Natural killer cell treated with Interleukin-12 subunit alpha and Interleukin-12 subunit beta and Interleukin-15 and Interleukin-18, amount 100 ng/mL, for 72 hours (primary cell): ENCODE results near the gene CD55. TPM values are rescaled to one million over a fixed set of nuclear protein-coding genes. Genes with fewer than 3 reads are reported as not detected.

Experiments
- ATAC-seq, 2 donors: fragments of 150-1000 bp; cut with Tn5 transposase in 1 of 2; sonication (Bioruptor Pico), chemical (Tn5 transposase) in 1 of 2; 2 replicates each; pipeline ENCODE4 v1.10.0; 2021
- DNase-seq: peaks from one replicate; pipeline ENCODE4 v3.0.0; 2022; ENCODE audit warnings: low spot score
- H3K27ac Mint-ChIP-seq, 2 donors: 1 replicate in 1 of 2; 2 replicates in 1 of 2; pipeline ENCODE4 v1.8.0; 2022; ENCODE audit warnings: mixed read lengths in 2 of 2, mild to moderate bottlenecking in 1 of 2, moderate library complexity in 1 of 2
- H3K27me3 Mint-ChIP-seq, 2 donors: 1 replicate in 1 of 2; 2 replicates in 1 of 2; pipeline ENCODE4 v1.8.0; 2022; ENCODE audit warnings: mixed read lengths in 2 of 2
- H3K36me3 Mint-ChIP-seq: one replicate; pipeline ENCODE4 v1.8.0; 2022; ENCODE audit warnings: mixed read lengths
- H3K4me1 Mint-ChIP-seq, 2 donors: 1 replicate in 1 of 2; 2 replicates in 1 of 2; pipeline ENCODE4 v1.8.0; 2022; ENCODE audit warnings: low read depth in 2 of 2, mixed read lengths in 2 of 2, mild to moderate bottlenecking in 1 of 2
- H3K4me3 Mint-ChIP-seq: one replicate; pipeline ENCODE4 v1.8.0; 2022; ENCODE audit warnings: mixed read lengths
- H3K9me3 Mint-ChIP-seq: 2 replicates; pipeline ENCODE4 v1.8.0; 2022; ENCODE audit warnings: mixed read lengths
- total RNA-seq, 2 donors: library from RNA; stranded (reverse); gene quantifications; one replicate each; pipeline ENCODE4 v1.2.3, GENCODE V29; 2022

CD55 gene
- total RNA-seq, 2 donors from 2014 or later: 41.5 to 84.0 TPM

GRCh38 chr1:207291723-207292122, 29.8 kb upstream of the CD55 start:
- Mint-ChIP-seq H3K4me3 (no peak overlapping the region), H3K27me3 (peaks cover 0 to 17% of the 10 kb centered on the region in 2 donors), H3K9me3 (peaks cover 5% of the 10 kb centered on the region), H3K36me3 (no peaks in the 10 kb centered on the region), H3K4me1 (no peaks in the 10 kb centered on the region), H3K27ac (no peak overlapping the region)
- ATAC-seq: no peak
- DNase-seq: no peak

DNA sequence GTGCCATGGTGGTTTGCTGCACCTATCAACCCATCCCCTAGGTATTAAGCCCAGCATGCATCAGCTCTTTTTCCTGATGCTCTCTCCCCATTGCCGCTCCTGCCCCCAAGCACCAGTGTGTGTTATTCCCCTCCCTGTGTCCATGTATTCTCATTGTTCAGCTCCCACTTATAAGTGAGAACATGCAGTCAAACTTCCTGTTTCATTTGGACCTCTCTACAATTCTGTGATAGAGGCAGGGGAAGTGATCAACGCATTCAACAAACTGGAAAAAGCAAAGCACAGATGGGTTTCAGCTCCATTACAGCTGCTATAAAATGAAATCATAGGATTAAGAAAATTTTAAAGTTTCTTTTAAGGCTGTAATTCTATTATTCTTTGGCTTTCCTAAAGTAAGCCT, 23.3 kb upstream of the CD55 start:
- peaks cover 6% of the 10 kb centered on the region for H3K36me3 Mint-ChIP-seq
- no peak overlapping the region for H3K27ac Mint-ChIP-seq
- peaks cover 8 to 14% of the 10 kb centered on the region in 2 donors for H3K4me1 Mint-ChIP-seq
- H3K4me3 Mint-ChIP-seq: no peak overlapping the region
- H3K9me3 Mint-ChIP-seq: no peaks in the 10 kb centered on the region
- no peak for DNase-seq
- no peak for ATAC-seq
- H3K27me3 Mint-ChIP-seq: peaks cover 10 to 15% of the 10 kb centered on the region in 2 donors

DNA sequence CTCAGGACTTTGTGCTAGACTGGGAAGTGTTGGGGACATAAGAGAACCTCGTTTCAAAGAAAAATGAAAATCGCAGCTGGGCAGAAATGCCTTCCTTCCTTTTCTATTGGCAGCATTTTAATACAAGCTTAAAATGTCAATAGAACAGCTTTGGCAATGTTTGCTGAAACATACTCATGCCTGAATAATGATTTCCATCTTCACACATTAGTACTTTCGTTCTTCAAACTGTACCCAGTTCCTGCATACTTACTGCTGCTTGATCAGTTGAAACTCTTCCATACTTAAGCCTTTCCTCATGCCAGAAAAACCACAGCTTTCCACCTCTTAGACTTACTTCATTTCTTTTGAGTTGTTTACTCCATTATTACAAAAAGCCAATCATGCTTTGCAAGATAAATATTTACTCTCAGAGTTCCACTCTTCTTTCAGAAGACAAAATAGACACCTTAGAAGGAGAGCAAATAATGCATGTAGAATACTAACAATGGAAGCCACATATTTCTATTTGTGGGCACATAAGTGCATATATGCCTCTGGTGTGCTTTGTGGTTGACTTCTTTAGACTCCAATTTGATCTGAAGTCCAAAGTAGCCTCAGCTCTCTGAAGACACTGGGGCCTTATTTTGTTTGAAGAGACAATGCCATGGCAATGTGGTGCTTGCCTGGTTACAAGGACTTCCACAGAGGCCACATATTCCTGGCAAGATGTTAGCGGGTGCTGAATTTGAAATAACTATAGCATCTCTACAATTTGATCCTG, 22.7 kb upstream of the CD55 start:
- no peak for DNase-seq
- Mint-ChIP-seq H3K36me3 (peaks cover 9% of the 10 kb centered on the region), H3K4me1 (peaks cover 8 to 17% of the 10 kb centered on the region in 2 donors), H3K4me3 (no peak overlapping the region), H3K27me3 (peaks cover 12 to 15% of the 10 kb centered on the region in 2 donors), H3K27ac (no peak overlapping the region), H3K9me3 (no peaks in the 10 kb centered on the region)
- ATAC-seq: no peak

- Mint-ChIP-seq H3K27ac (no peak overlapping the region), H3K9me3 (no peaks in the 10 kb centered on the region), H3K4me3 (no peak overlapping the region), H3K4me1 (peaks cover 8 to 17% of the 10 kb centered on the region in 2 donors), H3K36me3 (peaks cover 9% of the 10 kb centered on the region), H3K27me3 (peaks cover 11 to 12% of the 10 kb centered on the region in 2 donors)
- no peak for ATAC-seq
- no peak for DNase-seq
Measured at GRCh38 chr1:207300970-207301369, 20.5 kb upstream of the CD55 start.

GRCh38 chr1:207302618-207303393, 18.7 kb upstream of the CD55 start:
- H3K27me3 Mint-ChIP-seq: peaks cover 13 to 19% of the 10 kb centered on the region in 2 donors
- H3K9me3 Mint-ChIP-seq: no peaks in the 10 kb centered on the region
- H3K4me1 Mint-ChIP-seq: peaks cover 8 to 17% of the 10 kb centered on the region in 2 donors
- peaks cover 9% of the 10 kb centered on the region for H3K36me3 Mint-ChIP-seq
- no peak for DNase-seq
- H3K4me3 Mint-ChIP-seq: no peak overlapping the region
- no peak for ATAC-seq
- H3K27ac Mint-ChIP-seq: no peak overlapping the region

DNA sequence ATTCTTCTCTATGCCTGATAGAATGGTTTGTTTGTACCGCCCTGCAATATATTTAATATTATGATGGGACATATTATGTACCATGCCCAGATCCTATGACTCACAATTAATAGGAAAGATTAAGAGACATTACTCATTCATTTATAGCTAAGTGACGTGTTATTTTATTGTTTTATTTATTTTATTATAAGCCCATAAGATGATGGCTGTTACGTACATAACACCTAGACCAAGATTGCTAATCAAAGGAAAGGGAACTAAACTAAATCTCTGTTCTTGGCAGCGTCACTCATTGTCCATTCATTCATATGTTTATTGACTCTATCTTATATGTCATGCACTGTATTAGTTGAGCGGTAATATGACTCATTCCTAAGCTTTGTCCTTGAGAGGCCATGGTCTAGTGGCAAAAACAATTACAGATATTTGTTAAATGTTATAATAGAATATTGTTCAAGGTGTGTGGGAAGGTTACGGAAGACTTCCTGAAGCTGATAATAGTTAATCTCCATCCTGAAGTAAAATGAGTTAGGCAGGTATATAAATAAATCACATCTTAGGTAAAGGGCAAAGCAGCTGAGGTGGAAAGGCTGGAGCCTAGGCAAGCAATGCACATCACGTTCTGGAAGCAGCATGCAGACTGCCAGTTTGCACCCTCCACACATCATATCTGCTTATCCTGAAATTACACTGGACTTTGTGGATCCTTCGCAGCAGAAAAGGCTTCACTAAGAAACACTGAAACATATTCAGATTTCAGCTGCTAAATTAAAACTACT, 16.6 kb upstream of the CD55 start:
- DNase-seq (no peak), ATAC-seq (no peak)
- Mint-ChIP-seq H3K4me1 (peaks cover 8 to 18% of the 10 kb centered on the region in 2 donors), H3K9me3 (no peaks in the 10 kb centered on the region), H3K4me3 (no peak overlapping the region), H3K36me3 (peaks cover 9% of the 10 kb centered on the region), H3K27ac (no peak overlapping the region), H3K27me3 (peaks cover 15 to 19% of the 10 kb centered on the region in 2 donors)

GRCh38 chr1:207305489-207305873, 16.0 kb upstream of the CD55 start:
- Mint-ChIP-seq H3K27ac (no peak overlapping the region), H3K4me3 (no peak overlapping the region), H3K4me1 (peaks cover 8 to 21% of the 10 kb centered on the region in 2 donors), H3K27me3 (peaks cover 12 to 19% of the 10 kb centered on the region in 2 donors), H3K36me3 (peaks cover 9% of the 10 kb centered on the region), H3K9me3 (no peaks in the 10 kb centered on the region)
- ATAC-seq (no peak), DNase-seq (no peak)

- Mint-ChIP-seq H3K36me3 (peaks cover 9% of the 10 kb centered on the region), H3K4me3 (no peak overlapping the region), H3K27ac (no peak overlapping the region)
Measured at GRCh38 chr1:207306023-207306422, 15.5 kb upstream of the CD55 start.

DNA sequence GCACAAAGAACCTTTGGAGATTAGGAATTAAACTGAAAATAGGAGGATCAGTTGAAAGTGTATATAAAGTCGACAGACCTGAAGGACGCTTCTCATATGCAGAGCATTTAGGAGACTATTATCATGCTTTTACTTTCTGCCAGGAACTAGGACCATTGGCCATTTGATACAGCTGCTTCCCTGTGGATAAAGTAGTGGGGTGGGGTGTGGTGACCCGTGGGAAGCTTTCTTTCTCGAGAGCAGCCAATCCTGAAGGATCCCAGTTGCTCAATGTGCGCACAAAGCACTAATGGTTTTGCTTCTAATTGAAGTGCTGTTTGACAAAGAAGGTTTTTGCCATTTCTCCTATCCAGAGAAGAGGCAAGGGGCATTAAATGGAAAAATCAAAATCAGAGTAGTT, 14.9 kb upstream of the CD55 start:
- Mint-ChIP-seq H3K27ac (no peak overlapping the region), H3K36me3 (peaks cover 9% of the 10 kb centered on the region), H3K9me3 (no peaks in the 10 kb centered on the region), H3K4me1 (peaks cover 8 to 21% of the 10 kb centered on the region in 2 donors), H3K4me3 (no peak overlapping the region), H3K27me3 (peaks cover 12 to 19% of the 10 kb centered on the region in 2 donors)
- DNase-seq (no peak), ATAC-seq (no peak)

More at GRCh38 chr1:207306023-207306422, 15.5 kb upstream of the CD55 start:
- Mint-ChIP-seq H3K9me3 (no peaks in the 10 kb centered on the region), H3K27me3 (peaks cover 12 to 19% of the 10 kb centered on the region in 2 donors), H3K4me1 (peaks cover 8 to 21% of the 10 kb centered on the region in 2 donors)
- no peak for ATAC-seq
- no peak for DNase-seq

- Mint-ChIP-seq H3K9me3 (no peaks in the 10 kb centered on the region), H3K4me1 (peaks cover 0 to 10% of the 10 kb centered on the region in 2 donors), H3K36me3 (no peaks in the 10 kb centered on the region), H3K27ac (no peak overlapping the region), H3K4me3 (no peak overlapping the region), H3K27me3 (peaks cover 4 to 7% of the 10 kb centered on the region in 2 donors)
- no peak for ATAC-seq
- DNase-seq: no peak
Measured at GRCh38 chr1:207308451-207309190, 12.9 kb upstream of the CD55 start.

DNA sequence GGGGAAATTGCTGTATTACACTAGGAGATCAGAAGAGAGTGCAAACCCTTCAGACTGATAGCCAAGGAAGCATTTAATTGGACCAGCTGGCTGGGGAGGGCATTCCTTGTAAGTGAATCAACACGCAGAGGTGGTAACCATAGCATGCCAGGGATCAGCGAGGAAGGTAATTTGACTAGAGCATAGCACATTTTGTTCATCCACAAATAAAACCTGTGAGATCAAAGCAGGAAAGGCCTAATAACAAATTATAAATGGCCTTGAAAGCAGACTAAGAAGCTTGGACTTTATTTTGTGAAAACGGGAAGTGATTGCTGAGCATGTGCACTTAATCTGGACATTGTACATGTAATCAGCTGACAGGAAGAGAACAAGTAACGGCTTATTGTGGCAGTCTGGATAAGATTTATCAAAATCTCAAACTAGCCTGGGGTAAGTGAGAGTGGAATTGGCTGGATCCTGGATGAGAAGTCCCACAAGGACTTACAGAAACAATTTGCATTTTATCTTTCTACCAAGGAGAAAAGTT, 11.7 kb upstream of the CD55 start:
- peaks cover 4 to 7% of the 10 kb centered on the region in 2 donors for H3K27me3 Mint-ChIP-seq
- no peak overlapping the region for H3K27ac Mint-ChIP-seq

GRCh38 chr1:207311888-207312603, 9.4 kb upstream of the CD55 start:
- H3K27me3 Mint-ChIP-seq: peaks cover 4 to 8% of the 10 kb centered on the region in 2 donors
- no peak overlapping the region for H3K4me3 Mint-ChIP-seq
- peaks cover 10 to 19% of the 10 kb centered on the region in 2 donors for H3K4me1 Mint-ChIP-seq
- no peak overlapping the region for H3K27ac Mint-ChIP-seq
- no peak for DNase-seq
- no peaks in the 10 kb centered on the region for H3K36me3 Mint-ChIP-seq
- no peak for ATAC-seq
- no peaks in the 10 kb centered on the region for H3K9me3 Mint-ChIP-seq

More for the DNA sequence above, 11.7 kb upstream of the CD55 start:
- no peak for ATAC-seq
- no peaks in the 10 kb centered on the region for H3K9me3 Mint-ChIP-seq
- no peaks in the 10 kb centered on the region for H3K36me3 Mint-ChIP-seq
- DNase-seq: no peak
- peaks cover 0 to 10% of the 10 kb centered on the region in 2 donors for H3K4me1 Mint-ChIP-seq
- H3K4me3 Mint-ChIP-seq: peak overlapping the region; percentile 18
